NCI-H1048 (cell line): Measurements from ENCODE around the gene CTNS.

ENCODE experiments used
- DNase-seq: peaks from one replicate; lab custom pipeline; 2025; lab: John Stamatoyannopoulos, UW

CTNS gene

DNA sequence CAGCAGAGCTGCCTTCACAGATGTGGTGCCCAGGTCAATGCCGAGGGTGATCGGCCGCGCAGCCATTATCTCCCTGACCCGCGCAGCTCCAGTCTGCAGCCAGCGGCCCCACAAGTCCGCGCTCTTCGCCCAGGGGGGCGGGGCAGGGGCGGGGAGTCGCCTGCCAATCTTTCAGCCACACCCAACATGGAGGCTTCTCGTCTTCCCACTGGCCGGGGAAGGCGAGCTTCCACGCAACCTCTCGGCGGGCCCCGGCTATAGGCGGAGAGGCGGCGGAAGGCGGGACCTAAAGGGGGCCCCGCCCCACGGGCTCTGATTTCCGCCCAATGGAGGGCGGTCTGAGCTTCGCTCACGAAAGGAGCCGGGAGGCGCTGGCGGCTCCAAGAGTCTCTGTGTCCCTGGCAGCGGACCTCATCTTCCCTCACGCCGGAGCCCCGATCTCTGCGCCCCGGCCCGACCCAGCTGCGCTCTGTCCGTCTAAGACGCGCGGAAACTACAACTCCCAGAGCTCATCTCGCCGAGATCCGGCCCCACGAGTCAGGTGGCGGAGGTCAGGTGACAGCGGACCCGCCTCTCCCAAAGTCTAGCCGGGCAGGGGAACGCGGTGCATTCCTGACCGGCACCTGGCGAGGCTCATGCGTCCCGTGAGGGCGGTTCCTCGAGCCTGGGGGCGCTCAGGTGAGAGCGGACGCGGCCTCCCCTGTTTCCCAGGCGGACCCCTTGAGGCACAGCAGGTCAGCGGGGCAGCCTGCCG lies at the start of gene CTNS, which contains the start of gene SHPK:
CTNS (plus strand) TSS at position 607 of the 754 bp plus-strand sequence. CDS start 3,447 bp downstream, outside the sequence.
SHPK (minus strand) TSS at position 97 of the 754 bp plus-strand sequence; CDS start at position 66, 31 bp downstream.
- DNase-seq, result peak; percentile 90

- DNase-seq, result no peak
Observed at GRCh38 chr17:3589784-3590183, 46.8 kb upstream of the CTNS start.

DNA sequence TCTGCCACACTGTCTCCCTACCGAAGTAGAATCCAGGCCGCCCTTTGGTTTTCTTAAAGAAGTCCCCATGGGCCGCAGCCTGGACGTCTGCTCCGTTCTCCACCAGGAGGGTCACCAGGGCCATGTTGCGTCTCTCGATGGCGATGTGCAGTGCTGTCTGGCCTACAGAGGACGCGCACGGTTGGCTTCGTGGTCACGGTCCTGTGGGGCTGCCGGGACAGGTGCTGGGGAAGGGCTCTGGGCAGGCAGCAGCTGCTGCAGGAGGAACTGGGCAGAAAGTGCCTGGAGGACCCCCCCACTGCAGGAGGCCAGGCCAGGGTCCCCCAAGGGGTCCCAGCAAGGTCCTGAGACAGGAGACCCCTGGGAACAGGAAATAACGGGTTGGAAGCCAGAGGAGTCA lies 46.3 kb upstream of the CTNS start:
- DNase-seq, result no peak

GRCh38 chr17:3590768-3591167 lies 45.8 kb upstream of the CTNS start:
- no peak for DNase-seq

DNA sequence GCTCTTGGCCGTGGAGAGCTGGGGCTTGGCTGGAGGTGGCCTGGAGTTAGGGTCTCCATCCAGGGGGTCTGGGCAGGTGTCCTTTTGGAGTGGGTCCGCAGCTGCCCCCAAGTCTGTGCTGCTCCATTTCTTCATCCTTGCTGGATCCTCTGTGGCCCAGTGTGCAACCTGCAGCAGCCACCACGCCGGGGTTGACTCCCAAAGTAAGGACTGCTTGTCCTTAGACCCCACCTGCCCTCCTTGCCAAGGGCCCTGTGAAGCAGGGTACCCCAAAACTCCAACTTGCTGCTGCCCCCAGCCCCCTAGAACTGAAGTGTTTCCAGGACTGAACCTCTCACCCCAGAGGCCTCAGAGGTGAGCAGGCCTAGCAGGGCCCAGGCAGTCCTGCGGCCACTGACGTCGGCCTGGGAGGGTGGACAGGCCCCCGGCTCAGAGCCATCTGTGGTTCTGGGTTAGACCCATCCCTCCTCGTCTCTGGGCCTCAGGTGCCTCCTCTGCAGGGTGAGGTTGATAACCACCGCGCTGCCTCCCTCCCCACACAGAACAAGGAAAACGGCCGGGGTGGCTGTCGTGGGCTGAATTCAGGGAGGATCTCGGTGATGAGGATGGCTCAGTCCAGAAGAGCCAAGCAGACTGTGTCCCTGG lies 44.2 kb upstream of the CTNS start:
- DNase-seq, result no peak

DNA sequence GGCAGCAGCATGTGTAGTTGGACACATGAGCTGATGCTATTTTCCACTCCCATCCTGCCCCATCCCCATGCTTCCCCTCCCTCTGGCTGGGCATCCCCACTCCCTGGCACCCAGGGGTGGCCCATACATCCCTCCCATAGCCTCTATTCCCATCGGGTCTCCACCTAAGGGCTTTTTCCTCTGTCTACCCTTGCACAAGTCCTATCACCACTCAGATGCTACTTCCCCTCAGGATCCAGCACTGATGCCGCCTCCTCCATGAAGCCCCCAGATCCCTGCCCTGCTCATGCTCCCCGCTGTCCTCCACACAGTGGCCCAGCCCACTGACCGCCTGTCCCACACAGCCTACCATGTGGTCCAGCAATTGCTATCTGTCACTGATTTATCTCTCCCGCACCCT lies 43.2 kb upstream of the CTNS start:
- no peak for DNase-seq

DNA sequence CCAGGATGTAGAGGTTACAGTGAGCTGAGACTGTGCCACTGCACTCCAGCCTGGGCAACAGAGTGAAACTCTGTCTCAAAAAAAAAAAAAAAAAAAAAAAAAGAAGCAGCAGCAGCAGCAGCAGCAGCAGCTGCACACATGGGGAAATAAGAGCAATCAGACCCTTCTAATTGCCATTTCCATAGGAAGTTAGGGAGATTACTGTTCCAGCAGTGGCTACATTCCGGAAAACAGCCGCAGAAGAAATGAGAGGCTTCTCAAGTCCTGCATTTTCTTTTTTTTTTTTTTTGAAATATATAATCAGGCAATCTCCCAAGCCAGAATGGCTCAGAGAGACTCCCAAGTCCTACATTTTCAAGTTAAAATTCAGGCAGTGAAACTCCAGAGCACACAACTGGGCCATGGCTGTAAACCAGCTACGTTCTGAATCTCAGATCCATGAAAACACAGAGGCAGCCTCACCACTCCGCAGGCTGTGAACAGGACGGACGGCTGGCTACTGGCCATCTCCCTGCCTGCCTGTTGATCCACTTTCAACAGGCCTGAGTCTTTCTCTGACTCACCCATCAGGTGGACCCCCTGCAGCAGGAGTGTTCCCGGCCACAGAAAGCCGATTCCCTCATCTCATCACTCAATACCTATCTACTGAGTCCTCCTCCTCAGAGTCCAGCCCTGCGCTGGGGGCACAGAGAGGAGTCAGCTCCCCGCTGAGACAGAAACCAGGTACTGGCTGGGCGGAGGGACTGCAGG lies 42.3 kb upstream of the CTNS start:
- no peak for DNase-seq

DNA sequence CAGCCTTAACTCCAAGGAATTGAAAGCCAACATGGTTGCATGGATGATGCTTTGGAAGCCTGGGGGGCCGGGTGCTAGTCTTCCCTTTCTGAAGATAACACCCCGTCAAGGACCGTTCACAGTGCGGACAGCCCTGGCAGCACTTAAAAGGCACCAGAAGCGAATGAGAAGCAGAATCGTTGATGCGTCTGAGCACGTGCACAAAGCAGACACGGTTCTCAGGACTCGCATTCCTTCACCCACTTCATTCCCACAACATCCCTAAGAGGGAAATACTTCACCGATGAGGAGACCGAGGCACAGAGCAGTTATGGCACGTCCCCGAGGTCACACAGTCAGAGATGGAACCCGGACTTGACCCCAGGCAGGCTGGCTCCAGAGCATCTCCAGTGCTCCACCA lies 41.6 kb upstream of the CTNS start:
- DNase-seq, result no peak

DNA sequence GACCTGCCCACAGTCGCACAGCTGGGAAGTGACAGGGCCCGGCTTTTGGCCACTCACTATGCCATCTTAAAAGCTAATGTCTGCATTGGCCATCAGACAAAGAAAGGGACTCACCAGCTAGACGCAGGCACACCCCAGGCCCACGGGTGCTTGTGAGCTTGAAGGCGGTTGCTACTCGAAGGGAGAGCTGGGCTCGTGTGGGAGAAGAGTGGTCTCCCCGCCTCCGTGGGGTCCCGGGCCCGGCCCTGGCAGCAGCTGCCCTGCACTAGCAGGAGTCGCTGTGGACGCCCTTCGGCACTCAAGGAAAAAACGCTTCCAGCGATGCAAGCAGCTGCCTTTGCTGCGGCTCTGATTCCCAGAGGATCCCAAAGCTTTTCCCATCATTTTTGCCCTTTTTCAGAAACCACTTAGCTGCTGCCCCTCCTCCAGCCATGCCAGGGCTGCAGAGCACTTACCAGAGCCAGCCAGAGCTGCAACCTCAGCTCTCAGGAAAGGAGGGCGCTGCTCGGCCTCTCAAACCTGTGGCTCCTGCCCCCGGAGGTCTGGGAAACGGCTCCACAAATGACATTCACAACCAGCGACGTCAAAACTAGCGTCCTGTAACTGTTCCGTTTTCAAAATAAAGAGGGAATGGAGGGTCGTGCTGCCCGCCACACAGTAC lies 39.6 kb upstream of the CTNS start:
- no peak for DNase-seq

- DNase-seq, result no peak
Observed at GRCh38 chr17:3598078-3598477, 38.5 kb upstream of the CTNS start.

- DNase-seq, result no peak
Observed at GRCh38 chr17:3600529-3601205, 35.9 kb upstream of the CTNS start.

GRCh38 chr17:3602499-3602898 lies 34.1 kb upstream of the CTNS start:
- DNase-seq, result no peak

- no peak for DNase-seq
Observed at GRCh38 chr17:3603119-3603869, 33.3 kb upstream of the CTNS start.

GRCh38 chr17:3603870-3604259 lies 32.7 kb upstream of the CTNS start:
- DNase-seq, result no peak

GRCh38 chr17:3609689-3610088 lies 26.9 kb upstream of the CTNS start:
- DNase-seq, result no peak

GRCh38 chr17:3610523-3610922 lies 26.0 kb upstream of the CTNS start:
- no peak for DNase-seq

DNA sequence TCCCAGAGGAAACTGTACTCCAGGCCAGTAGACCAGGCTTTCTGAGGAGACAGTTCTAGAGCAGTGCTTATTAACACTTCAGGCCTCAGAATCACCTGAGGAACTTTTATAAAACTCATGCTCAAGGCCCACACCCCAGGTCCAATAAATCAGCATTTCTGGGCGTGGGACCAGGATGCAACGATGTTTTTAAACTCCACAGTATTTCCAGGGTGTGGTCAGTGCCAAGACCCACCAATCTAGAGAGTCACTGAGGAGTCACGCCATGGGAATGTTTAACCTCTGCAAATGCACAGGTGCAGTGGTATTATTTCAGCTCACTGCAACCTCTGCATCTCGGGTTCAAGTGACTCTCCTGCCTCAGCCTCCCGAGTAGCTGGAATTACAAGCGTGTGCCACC lies 23.4 kb upstream of the CTNS start:
- no peak for DNase-seq

GRCh38 chr17:3615160-3615870 lies 21.2 kb upstream of the CTNS start:
- no peak for DNase-seq

DNA sequence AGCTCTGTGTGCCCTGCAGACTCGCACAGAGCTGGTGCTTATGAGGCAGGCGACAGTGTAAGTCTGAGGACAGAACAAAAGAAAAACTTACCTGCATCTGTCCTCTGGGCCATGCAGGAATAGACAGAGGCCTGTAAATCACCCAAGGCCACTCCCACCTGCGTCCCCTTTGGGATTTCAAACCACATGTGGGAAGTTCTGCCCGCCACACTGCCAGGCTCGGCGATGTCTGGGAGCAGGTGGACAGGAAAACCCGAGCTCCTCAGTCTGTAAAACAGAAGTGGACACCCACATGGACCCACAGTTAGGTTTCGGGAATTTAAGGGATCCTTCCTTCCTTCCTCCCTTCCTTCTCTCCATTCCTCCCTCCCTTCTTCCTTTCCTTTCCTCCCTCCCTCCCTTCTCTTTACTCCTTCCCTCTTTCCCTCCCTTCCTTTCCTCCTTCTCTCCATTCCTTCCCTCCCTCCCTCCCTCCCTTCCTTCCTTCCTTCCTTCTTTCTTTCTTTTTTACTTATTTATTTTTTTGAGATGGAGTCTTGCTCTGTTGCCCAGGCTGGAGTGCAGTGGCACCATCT lies 15.3 kb upstream of the CTNS start:
- no peak for DNase-seq

- no peak for DNase-seq
Observed at GRCh38 chr17:3622977-3623594, 13.5 kb upstream of the CTNS start.
